Measurements from ENCODE around the gene DTYMK. TPM values are rescaled to one million over a fixed set of nuclear protein-coding genes. Genes with fewer than 3 reads are reported as not detected.
A peak's percentile ranks its signal among the peaks of the same experiment; 100 is the strongest.

Gene DTYMK
- total and polyA plus RNA-seq, 12 donors, result 10.4 to 40.4 (median 20.6) TPM

DNA sequence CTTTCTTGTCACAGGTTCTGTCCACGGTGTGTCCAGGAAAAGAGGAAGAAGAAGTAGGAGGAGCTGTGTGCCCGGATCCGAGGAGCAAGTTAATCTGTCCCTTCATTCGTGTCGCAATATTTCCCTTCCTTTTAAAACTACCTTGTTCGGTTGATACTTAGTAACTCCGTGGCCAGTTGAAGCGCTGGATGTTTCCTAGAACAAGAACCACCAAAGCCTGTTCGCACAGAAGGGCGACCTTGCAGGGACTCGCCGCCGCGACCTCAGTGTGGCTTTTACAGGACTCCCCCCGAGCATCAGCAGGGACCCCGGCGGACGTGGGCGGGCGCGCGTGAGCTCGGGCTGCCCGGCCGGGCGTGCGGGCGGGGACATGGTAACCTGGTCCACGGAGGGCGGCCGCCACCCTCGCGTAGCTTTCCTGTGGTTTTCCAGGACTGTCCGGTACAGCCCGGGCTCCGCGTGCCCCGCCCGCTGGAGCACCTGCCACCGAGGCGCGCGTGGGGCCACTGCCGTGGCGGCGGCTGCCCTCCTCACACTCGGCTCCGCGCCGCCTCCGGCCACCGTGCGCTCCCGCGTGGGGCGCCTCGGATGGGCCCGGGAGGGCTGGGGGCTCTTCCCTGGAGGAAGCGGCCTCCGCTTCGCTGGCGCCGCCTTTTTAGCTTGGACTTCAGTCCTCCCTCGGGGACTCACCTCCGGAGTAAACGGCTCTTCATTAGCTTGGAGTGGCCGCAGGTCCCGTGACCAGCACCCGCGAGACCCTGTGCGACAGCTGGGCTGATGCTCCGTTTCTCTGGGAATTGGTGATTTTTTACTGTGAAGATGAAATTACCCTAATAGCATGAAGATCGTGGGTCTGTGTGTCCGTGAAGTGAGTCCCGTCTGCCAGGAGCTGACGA is 38.6 kb upstream of the DTYMK start:
- TF ChIP-seq, protein P1, sequence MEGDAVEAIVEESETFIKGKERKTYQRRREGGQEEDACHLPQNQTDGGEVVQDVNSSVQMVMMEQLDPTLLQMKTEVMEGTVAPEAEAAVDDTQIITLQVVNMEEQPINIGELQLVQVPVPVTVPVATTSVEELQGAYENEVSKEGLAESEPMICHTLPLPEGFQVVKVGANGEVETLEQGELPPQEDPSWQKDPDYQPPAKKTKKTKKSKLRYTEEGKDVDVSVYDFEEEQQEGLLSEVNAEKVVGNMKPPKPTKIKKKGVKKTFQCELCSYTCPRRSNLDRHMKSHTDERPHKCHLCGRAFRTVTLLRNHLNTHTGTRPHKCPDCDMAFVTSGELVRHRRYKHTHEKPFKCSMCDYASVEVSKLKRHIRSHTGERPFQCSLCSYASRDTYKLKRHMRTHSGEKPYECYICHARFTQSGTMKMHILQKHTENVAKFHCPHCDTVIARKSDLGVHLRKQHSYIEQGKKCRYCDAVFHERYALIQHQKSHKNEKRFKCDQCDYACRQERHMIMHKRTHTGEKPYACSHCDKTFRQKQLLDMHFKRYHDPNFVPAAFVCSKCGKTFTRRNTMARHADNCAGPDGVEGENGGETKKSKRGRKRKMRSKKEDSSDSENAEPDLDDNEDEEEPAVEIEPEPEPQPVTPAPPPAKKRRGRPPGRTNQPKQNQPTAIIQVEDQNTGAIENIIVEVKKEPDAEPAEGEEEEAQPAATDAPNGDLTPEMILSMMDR (IDR thresholded peaks at IDR 0.05), result no peak
- TF ChIP-seq POLR2A (IDR thresholded peaks at IDR 0.05), result no peak
- Histone ChIP-seq H3K27ac (no peak overlapping the region), H3K4me3 (no peak overlapping the region), H3K9me3 (replicated peaks in 1 of 3) (no peaks in the 10 kb centered on the region), H3K36me3 (replicated peaks in 1 of 2) (peaks cover 0 to 19% of the 10 kb centered on the region in 2 donors), H3K4me1 (replicated peaks in 1 of 2) (no peaks in the 10 kb centered on the region), H3K27me3 (no peaks in the 10 kb centered on the region)
- no peak for DNase-seq
- WGBS, 4 donors, result 93 to 98% (median 95%) methylated on average over 56 to 76 of the region's 76 CpGs
- intact Hi-C loops (cut with DNase I), result loop anchor here in 1 of 2 donors (10.0 kb wide), 1 partner anchor 150 kb away; no protein-coding TSS in a partner anchor

DNA sequence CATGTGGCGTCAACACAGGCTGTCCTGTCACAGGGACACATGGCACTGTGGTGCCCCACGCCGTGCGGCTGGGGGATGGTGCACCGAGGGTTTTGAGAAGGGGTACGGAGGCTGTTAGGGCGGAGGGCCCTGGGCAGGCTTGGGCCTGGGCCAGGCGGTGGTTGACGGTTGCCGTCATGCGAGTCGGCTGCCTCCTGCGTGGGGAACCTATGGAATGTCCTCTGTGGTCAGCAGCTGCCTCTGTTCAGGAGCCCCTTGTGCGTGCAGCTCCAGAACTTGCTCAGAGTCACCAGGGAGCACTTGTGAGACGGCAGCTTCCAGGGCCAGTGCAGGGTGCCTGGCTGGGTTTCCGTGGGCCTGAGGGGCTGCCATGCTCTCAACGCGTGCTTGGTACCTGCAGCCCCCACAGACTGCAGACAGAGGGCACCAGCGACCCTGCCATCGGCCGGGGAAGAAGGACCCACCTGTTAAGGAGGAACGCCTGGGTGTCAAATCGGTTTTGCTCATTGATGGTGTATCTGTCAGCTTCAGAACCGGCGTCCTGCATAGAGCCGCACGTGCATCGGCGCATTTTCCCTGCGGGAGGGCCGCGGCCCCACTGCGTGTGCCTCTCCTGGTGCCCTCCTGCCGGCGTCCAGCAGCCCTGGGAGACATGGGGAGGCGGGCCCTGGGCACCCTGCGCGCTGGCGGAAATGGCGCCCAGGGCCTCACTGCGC is 37.8 kb upstream of the DTYMK start:
- H3K27ac ChIP-seq, result no peak overlapping the region
- no peak for DNase-seq
- H3K9me3 ChIP-seq (replicated peaks in 1 of 3), result no peaks in the 10 kb centered on the region
- H3K36me3 ChIP-seq (replicated peaks in 1 of 2), result peaks cover 0 to 28% of the 10 kb centered on the region in 2 donors
- H3K4me3 ChIP-seq, result no peak overlapping the region
- no peaks in the 10 kb centered on the region for H3K27me3 ChIP-seq
- 94 to 97% (median 96%) methylated on average over 9 to 41 of the region's 41 CpGs for WGBS, 4 donors
- TF ChIP-seq POLR2A (IDR thresholded peaks at IDR 0.05), result no peak
- TF ChIP-seq, protein P1 (IDR thresholded peaks at IDR 0.05), result peak in 1 of 6 experiments; percentile 14
- no peaks in the 10 kb centered on the region for H3K4me1 ChIP-seq (replicated peaks in 1 of 2)
- intact Hi-C loops (cut with DNase I), result loop anchor here in 1 of 2 donors (10.0 kb wide), 1 partner anchor 150 kb away; no protein-coding TSS in a partner anchor

DNA sequence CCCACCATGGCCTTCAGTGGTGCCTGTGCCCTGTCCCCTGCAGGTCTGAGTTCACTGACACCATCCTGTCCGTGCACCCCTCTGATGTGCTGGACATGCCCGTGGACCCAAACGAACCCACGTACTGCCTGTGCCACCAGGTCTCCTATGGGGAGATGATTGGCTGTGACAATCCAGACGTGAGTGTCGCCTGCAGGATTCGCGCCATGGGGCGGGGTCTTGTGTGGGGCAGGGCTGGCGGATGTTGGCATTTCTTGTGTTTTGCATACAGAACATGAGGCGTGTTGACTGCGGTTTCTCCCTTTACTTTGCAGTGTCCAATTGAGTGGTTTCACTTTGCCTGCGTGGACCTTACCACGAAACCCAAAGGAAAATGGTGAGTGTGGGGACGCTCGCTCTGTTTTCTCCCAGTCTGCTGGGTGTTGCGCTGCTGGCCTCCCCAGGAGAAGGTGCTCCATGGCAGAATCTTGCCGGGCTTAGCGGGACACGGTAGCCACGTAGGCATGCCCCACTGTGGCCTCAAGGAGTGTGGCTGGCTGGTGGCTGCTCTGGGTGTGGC is 36.4 kb upstream of the DTYMK start:
- intact Hi-C loops (cut with DNase I), result loop anchor here in 1 of 2 donors (10.0 kb wide), 1 partner anchor 152 kb away; no protein-coding TSS in a partner anchor
- whole genome bisulfite sequencing, 4 donors, result 94 to 99% (median 98%) methylated on average over 11 to 21 of the region's 21 CpGs
- H3K9me3 ChIP-seq (replicated peaks in 1 of 3), result no peaks in the 10 kb centered on the region

More for the DNA sequence above, 36.4 kb upstream of the DTYMK start:
- no peak for DNase-seq
- H3K4me3 ChIP-seq, result no peak overlapping the region
- H3K4me1 ChIP-seq (replicated peaks in 1 of 2), result no peaks in the 10 kb centered on the region
- H3K27ac ChIP-seq, result no peak overlapping the region
- TF ChIP-seq, protein P1 (IDR thresholded peaks at IDR 0.05), result no peak
- no peak for TF ChIP-seq POLR2A (IDR thresholded peaks at IDR 0.05)
- no peaks in the 10 kb centered on the region for H3K27me3 ChIP-seq
- peaks cover 0 to 33% of the 10 kb centered on the region in 2 donors for H3K36me3 ChIP-seq (replicated peaks in 1 of 2)
